Measurements from ENCODE around the gene MDM1. TPM values are rescaled to one million over a fixed set of nuclear protein-coding genes. Genes with fewer than 3 reads are reported as not detected.

MDM1 gene
- total RNA-seq, 1 experiment from 2014 or later, result 10.0 TPM

- no peak for TF ChIP-seq REST (IDR thresholded peaks at IDR 0.05; ENCODE audit: low read depth)
- no peak for TF ChIP-seq MAX (IDR thresholded peaks at IDR 0.05)
Measured at GRCh38 chr12:68377881-68378280, 45.7 kb upstream of the MDM1 start (continued).

- no peak for TF ChIP-seq ZBTB33 (IDR thresholded peaks at IDR 0.05; ENCODE audit: extremely low read depth, insufficient replicate concordance, low read length)
- TF ChIP-seq TCF7L2 (IDR thresholded peaks at IDR 0.05; ENCODE audit: borderline replicate concordance, extremely low read depth, insufficient read depth, insufficient read length), result no peak
- TF ChIP-seq CTCF (IDR thresholded peaks at IDR 0.05 in 2 of 3, conservative IDR thresholded peaks at IDR 0.05 in 1 of 3; ENCODE audit: borderline replicate concordance in 1 of 3, insufficient read depth in 1 of 3, low read depth in 2 of 3, low read length in 2 of 3), result no peak
- no peak for TF ChIP-seq POLR2AphosphoS5 (IDR thresholded peaks at IDR 0.05; ENCODE audit: low read depth, low read length)
- TF ChIP-seq CBX3 (IDR thresholded peaks at IDR 0.05; ENCODE audit: low read depth), result no peak
- TF ChIP-seq SIN3A (IDR thresholded peaks at IDR 0.05; ENCODE audit: low read depth), result no peak
- no peak for TF ChIP-seq ZFX (IDR thresholded peaks at IDR 0.05)
- no peak for TF ChIP-seq REST (IDR thresholded peaks at IDR 0.05; ENCODE audit: low read depth)
- TF ChIP-seq EGR1 (IDR thresholded peaks at IDR 0.05; ENCODE audit: low read depth), result no peak
- POLR2A ChIA-PET, result no interaction called here
- H3K36me3 ChIP-seq (ENCODE audit: control insufficient read depth in 1 of 2, insufficient read depth in 2 of 2, low read length in 2 of 2), result no peaks in the 10 kb centered on the region
- BruUV-seq (replicated peaks), result no TSS peak
- no peak for DNase-seq (ENCODE audit: low read depth, low spot score)
- H3K4me1 ChIP-seq (ENCODE audit: control insufficient read depth in 1 of 2, insufficient read depth in 2 of 2, low read length in 2 of 2), result peaks cover 0 to 6% of the 10 kb centered on the region in 2 experiments; a peak in 1 of 4 replicates
- no peak for ATAC-seq
- CTCF ChIA-PET, result no interaction called here
- RAD21 ChIA-PET (ENCODE audit: low non-redundant PET in 1 of 2, low total read pairs in 2 of 2, uncharacterized antibody in 2 of 2, unreplicated experiment in 2 of 2), result no interaction called here
- H3K4me2 ChIP-seq (ENCODE audit: low read length), result no peak overlapping the region
- H3K9me2 ChIP-seq (ENCODE audit: insufficient read depth), result no peaks in the 10 kb centered on the region
- H3K27me3 ChIP-seq (ENCODE audit: insufficient read depth, low read length), result peaks cover 5% of the 10 kb centered on the region; the same call in 1 of the 2 replicates
- no peak overlapping the region for H3K27ac ChIP-seq (ENCODE audit: low read depth, low read length)
- no peak overlapping the region for H3K4me3 ChIP-seq (replicated peaks in 1 of 2; ENCODE audit: low read depth in 1 of 2, low read length in 2 of 2)
- intact Hi-C loops (cut with micrococcal nuclease), result no loop called here
- no peak overlapping the region for H2AFZ ChIP-seq (ENCODE audit: low read depth, low read length, poor library complexity, severe bottlenecking)
- H3K9ac ChIP-seq (ENCODE audit: low read length), result no peak overlapping the region
- no peaks in the 10 kb centered on the region for H3K9me3 ChIP-seq (ENCODE audit: control insufficient read depth in 1 of 2, insufficient read depth in 1 of 2, low read depth in 1 of 2, low read length in 2 of 2)
- no peaks in the 10 kb centered on the region for H3K79me2 ChIP-seq (ENCODE audit: insufficient read depth, low read length)
- no peaks in the 10 kb centered on the region for H4K20me1 ChIP-seq (ENCODE audit: insufficient read depth)
Measured at GRCh38 chr12:68376901-68377300, 44.7 kb upstream of the MDM1 start.
